22Rv1 (cell line): ENCODE measurements around the gene SMARCAL1.

ENCODE experiments used
- H3K27ac ChIP-seq: fragments of 450-650 bp; 2 replicates; pipeline ENCODE4 v1.5.1; 2017
- CTCF ChIP-seq: fragments of 450-650 bp; IDR thresholded peaks from 2 replicates; pipeline ENCODE4 v1.5.1; 2017; ENCODE audit warnings: mild to moderate bottlenecking
- ZFX ChIP-seq: fragments of 450-650 bp; IDR thresholded peaks from 2 replicates; pipeline ENCODE4 v1.6.1; 2017; ENCODE audit warnings: antibody characterized with exemption, borderline replicate concordance

The SMARCAL1 gene

DNA sequence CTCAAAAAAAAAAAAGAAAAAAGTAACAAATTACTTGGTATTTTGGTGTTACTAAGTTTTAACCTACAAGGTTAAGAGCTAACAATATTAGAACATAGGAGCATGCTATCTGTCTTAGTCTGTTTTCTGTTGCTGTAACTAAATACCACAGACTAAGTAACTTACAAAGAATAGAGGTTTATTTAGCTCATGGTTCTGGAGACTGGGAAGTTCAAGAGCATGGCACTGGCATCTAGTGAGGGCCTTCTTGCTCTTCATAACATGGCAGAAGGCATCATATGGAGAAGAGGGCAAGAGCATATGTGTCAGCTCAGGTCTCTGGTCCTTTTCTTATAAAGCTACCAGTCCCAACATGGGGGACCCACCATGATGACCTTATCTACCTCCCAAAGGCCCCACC, 36.5 kb downstream of the SMARCAL1 start:
- no peak overlapping the region for H3K27ac ChIP-seq

DNA sequence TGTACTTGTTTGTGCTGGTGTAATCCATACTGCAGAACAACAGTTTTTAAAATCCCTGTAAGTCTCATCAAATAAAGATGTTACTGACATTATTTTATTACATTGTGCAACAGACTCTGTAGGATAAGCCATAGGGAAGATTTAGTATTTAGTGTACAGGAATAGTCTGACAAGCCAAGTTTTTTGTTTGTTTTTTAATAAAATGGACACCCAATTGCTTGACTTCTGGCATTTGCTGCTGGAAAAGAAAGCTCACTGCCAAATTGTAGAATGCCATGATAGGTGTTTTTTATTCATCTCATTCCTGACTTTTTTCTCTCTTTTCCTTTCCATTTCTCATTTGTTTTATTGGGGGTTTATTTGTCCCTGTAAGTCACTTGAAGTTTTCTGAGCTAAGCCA, 38.1 kb downstream of the SMARCAL1 start:
- no peak overlapping the region for H3K27ac ChIP-seq
- TF ChIP-seq CTCF (no peak), ZFX (no peak)

More for the DNA sequence above, 36.5 kb downstream of the SMARCAL1 start:
- TF ChIP-seq ZFX (no peak), CTCF (no peak)

DNA sequence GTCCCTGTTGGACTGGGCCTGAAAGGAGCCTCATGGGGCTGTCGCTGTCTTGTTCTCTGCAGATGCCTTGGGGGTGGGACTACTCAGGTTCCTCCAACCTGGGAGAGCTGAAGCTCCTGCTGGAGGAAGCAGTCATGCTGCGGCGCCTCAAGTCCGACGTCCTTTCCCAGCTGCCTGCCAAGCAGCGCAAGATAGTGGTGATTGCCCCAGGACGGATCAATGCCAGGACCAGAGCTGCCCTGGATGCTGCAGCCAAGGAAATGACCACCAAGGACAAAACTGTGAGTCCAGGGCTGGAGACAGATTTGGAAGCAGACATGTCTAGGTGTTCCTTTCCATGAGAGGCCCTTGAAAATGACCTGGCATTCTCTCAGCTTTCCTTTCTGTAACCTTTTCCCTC, 38.5 kb downstream of the SMARCAL1 start:
- TF ChIP-seq ZFX (no peak), CTCF (no peak)
- H3K27ac ChIP-seq, result no peak overlapping the region

DNA sequence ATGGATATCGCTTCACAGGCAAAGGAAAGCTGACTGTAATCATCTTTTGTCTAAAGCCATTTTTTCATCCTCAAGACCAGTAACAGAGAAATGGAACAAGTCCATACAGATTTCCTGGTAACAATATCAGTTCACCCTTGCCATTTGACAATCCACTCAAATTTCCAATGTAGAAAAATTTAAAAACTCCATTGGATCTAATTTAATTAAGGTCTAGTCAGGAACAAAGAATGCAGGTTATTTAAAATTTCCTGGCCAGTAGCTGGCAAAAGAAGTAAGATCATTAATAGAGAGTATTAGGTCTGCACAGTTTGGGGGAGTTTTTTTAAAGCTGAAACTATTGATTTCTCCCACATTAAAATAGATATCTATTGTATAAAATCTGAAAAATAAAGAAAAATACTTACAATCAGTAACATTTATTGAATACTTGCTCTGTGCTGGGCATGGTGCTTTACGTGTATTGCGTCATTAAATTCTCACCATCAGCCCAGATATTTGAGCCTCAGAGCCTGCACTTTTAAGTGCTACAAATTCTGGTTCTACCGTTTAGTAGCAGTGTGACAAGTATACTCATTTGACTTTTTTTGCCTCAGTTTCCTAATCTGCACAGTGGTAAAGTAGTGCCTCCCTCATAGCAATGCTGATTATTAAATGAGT, 41.8 kb downstream of the SMARCAL1 start:
- no peak for TF ChIP-seq CTCF
- no peak for TF ChIP-seq ZFX
- no peak overlapping the region for H3K27ac ChIP-seq

GRCh38 chr2:216463148-216463547, 50.9 kb downstream of the SMARCAL1 start:
- no peak overlapping the region for H3K27ac ChIP-seq
- TF ChIP-seq CTCF (no peak), ZFX (no peak)

DNA sequence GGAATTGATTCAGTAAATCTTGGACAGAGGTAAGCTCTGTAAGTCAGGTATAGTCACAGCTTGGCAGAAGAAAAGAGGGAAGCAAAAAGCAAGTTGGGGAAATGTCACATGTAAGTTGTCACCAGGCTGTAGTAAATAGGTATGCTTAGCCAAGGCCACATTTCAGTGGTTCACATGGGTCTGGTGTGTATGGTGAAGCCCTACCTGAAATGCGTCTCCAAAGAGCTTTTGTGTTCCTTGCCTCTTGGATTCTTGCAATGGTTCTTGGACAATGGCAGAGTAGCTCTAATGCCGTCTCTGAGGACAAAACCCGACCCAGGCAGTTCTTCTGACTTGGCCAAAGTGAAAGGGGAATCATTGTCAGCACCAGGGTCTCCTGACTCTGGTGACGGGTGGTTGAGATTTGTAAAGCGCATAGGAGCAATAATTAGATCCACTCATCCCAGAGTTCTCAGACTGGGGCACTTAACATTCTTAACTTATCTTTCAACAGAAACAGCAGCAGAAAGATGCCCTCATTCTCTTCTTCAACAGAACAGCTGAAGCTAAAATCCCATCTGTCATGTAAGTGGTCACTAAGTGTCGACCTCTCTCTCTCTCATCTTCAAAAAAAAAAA, 51.9 kb downstream of the SMARCAL1 start:
- no peak for TF ChIP-seq ZFX
- no peak overlapping the region for H3K27ac ChIP-seq

GRCh38 chr2:216465579-216466195, 53.4 kb downstream of the SMARCAL1 start:
- no peak for TF ChIP-seq CTCF
- TF ChIP-seq ZFX, result no peak
- H3K27ac ChIP-seq, result no peak overlapping the region
